GM12892 (cell line): ENCODE measurements around the gene USP37.

ENCODE experiments used
- POLR2A ChIP-seq: IDR thresholded peaks from 2 replicates; pipeline ENCODE4 v1.6.1; 2011; ENCODE audit warnings: low read depth, low read length, control low read depth
- TAF1 ChIP-seq: IDR thresholded peaks from 2 replicates; pipeline ENCODE4 v1.6.1; 2011; ENCODE audit warnings: low read depth, mild to moderate bottlenecking, control low read depth, low read length, borderline replicate concordance

DNA sequence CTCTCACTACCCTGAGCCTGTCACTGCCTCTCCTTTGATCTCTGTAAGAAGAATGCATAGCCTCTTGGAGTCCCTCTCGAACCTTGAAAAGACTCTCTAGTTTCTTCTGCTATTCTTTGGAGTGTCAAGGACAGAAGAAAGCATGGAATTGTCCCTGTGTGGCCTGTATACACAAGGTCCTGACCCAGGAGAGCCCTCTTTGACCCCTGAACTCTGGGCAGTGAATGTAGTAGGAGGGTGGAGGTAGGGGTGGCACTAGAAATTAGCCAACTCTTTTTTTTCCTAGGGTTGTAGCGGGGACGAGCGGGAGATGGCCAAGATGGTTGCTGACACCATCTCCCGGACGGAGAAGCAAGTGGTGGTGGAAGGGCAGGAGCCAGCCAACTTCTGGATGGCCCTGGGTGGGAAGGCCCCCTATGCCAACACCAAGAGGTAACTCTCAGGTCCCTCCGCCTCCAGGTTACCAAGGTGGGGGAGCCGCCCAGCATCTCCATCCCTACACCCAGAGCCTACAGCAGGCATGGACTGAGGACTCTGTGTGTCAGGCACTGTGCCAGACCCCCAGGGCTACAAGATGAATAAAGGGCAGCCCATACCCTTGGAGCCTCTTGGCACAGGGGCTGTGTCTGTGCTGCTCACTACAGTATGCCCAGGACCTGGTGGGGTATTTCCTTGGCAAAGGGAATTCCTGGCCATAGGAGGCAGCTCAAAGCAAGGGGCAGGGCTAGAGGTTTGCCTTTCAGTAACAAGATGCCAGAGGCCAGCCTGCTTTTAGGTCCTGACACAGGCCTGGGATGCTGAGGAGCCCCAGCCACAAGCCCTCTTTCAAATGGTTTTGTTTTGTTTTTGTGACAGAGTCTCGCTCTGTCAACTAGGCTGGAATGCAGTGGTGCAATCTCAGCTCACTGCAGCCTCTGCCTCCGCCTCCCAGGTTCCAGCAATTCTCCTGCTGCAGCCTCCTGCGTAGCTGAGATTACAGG lies 132.9 kb downstream of the USP37 start:
- TF ChIP-seq POLR2A (no peak), TAF1 (no peak)
